HEK293T (cell line): ENCODE results near the gene SREBF2.
"Not testable (repeated sequence)": the region's sequence is repeated elsewhere in the genome, so short reads cannot be mapped to it uniquely, and the experiment has no call there.

Experiments used
- CTCF ChIA-PET: fragments of 350-600 bp; formaldehyde crosslinking; extraction: SDS; loops from one replicate; lab custom pipeline; 2021; ENCODE audit warnings: antibody characterized with exemption, inconsistent platforms; lab: Yijun Ruan, JAX
- POLR2A ChIA-PET: fragments of 350-600 bp; formaldehyde crosslinking; extraction: SDS; loops from one replicate; lab custom pipeline; 2020; ENCODE audit warnings: antibody characterized with exemption, inconsistent platforms; lab: Yijun Ruan, JAX
- DNase-seq: peaks from one replicate; pipeline ENCODE4 v3.0.0; 2012; ENCODE audit warnings: mixed read lengths; ENCODE audit errors: extremely low spot score
- ARNT ChIP-seq: fragments of 450-650 bp; IDR thresholded peaks from 2 replicates; pipeline ENCODE4 v1.6.1; 2017; ENCODE audit warnings: mild to moderate bottlenecking
- BHLHE40 ChIP-seq: fragments of 450-650 bp; IDR thresholded peaks from 2 replicates; pipeline ENCODE4 v1.6.1; 2016; ENCODE audit warnings: mild to moderate bottlenecking, moderate library complexity, borderline replicate concordance
- CTBP1 ChIP-seq: fragments of 450-650 bp; IDR thresholded peaks from 2 replicates; pipeline ENCODE4 v1.6.1; 2016; ENCODE audit warnings: borderline replicate concordance
- ELF4 ChIP-seq: fragments of 450-650 bp; IDR thresholded peaks from 2 replicates; pipeline ENCODE4 v1.6.1; 2017; ENCODE audit warnings: antibody characterized with exemption
- FOXA1 ChIP-seq: fragments of 450-650 bp; IDR thresholded peaks from 2 replicates; pipeline ENCODE4 v1.6.1; 2016; ENCODE audit warnings: mild to moderate bottlenecking
- FOXK2 ChIP-seq: fragments of 450-650 bp; IDR thresholded peaks from 2 replicates; pipeline ENCODE4 v1.6.1; 2016; ENCODE audit warnings: mild to moderate bottlenecking
- FOXM1 ChIP-seq: fragments of 450-650 bp; IDR thresholded peaks from 2 replicates; pipeline ENCODE4 v1.6.1; 2017; ENCODE audit warnings: mild to moderate bottlenecking, borderline replicate concordance
- HDGF ChIP-seq: fragments of 450-650 bp; IDR thresholded peaks from 2 replicates; pipeline ENCODE4 v1.6.1; 2017; ENCODE audit warnings: antibody characterized with exemption, borderline replicate concordance
- L3MBTL2 ChIP-seq: fragments of 450-650 bp; conservative IDR thresholded peaks from 2 replicates; pipeline ENCODE4 v1.6.1; 2016; ENCODE audit warnings: mild to moderate bottlenecking
- LEF1 ChIP-seq: fragments of 450-650 bp; IDR thresholded peaks from 2 replicates; pipeline ENCODE4 v1.6.1; 2017; ENCODE audit warnings: mild to moderate bottlenecking, borderline replicate concordance
- NFRKB ChIP-seq: fragments of 450-650 bp; IDR thresholded peaks from 2 replicates; pipeline ENCODE4 v1.6.1; 2016; ENCODE audit warnings: mild to moderate bottlenecking, moderate library complexity
- SP1 ChIP-seq: fragments of 450-650 bp; IDR thresholded peaks from 2 replicates; pipeline ENCODE4 v1.6.1; 2017
- SUZ12 ChIP-seq: fragments of 450-650 bp; IDR thresholded peaks from 2 replicates; pipeline ENCODE4 v1.6.1; 2016; ENCODE audit warnings: mild to moderate bottlenecking
- TARDBP ChIP-seq: fragments of 450-650 bp; IDR thresholded peaks from 2 replicates; pipeline ENCODE4 v1.6.1; 2016
- ZNF384 ChIP-seq: fragments of 450-650 bp; IDR thresholded peaks from 2 replicates; pipeline ENCODE4 v1.6.1; 2016
- TF ChIP-seq, protein P1 (sequence below): fragments of 450-650 bp; IDR thresholded peaks from 2 replicates; pipeline ENCODE4 v1.6.1; 2016

The SREBF2 gene

DNA sequence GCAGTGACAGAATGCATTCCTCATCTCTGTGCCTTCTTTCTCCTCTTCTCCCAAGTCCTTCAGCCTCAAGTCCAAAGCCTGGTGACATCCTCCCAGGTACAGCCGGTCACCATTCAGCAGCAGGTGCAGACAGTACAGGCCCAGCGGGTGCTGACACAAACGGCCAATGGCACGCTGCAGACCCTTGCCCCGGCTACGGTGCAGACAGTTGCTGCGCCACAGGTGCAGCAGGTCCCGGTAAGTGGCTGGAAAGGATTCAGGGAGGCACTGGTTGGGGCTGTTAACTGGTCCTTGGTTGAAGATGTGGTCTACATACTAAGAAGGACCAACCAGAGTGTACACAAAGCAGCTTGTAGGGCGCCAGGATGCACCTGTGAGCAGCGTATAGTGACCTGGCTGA, 35.7 kb downstream of the SREBF2 start:
- POLR2A ChIA-PET, result no interaction called here
- no peak for DNase-seq
- TF ChIP-seq FOXK2, result no peak
- no peak for TF ChIP-seq ARNT
- no peak for TF ChIP-seq TARDBP
- TF ChIP-seq NFRKB, result no peak
- no peak for TF ChIP-seq HDGF
- TF ChIP-seq LEF1, result no peak
- TF ChIP-seq FOXM1, result no peak
- no peak for TF ChIP-seq ELF4
- TF ChIP-seq SP1, result no peak
- TF ChIP-seq SUZ12, result no peak
- TF ChIP-seq, protein P1, sequence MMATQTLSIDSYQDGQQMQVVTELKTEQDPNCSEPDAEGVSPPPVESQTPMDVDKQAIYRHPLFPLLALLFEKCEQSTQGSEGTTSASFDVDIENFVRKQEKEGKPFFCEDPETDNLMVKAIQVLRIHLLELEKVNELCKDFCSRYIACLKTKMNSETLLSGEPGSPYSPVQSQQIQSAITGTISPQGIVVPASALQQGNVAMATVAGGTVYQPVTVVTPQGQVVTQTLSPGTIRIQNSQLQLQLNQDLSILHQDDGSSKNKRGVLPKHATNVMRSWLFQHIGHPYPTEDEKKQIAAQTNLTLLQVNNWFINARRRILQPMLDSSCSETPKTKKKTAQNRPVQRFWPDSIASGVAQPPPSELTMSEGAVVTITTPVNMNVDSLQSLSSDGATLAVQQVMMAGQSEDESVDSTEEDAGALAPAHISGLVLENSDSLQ, result no peak
- TF ChIP-seq BHLHE40, result no peak
- CTCF ChIA-PET, result no interaction called here

DNA sequence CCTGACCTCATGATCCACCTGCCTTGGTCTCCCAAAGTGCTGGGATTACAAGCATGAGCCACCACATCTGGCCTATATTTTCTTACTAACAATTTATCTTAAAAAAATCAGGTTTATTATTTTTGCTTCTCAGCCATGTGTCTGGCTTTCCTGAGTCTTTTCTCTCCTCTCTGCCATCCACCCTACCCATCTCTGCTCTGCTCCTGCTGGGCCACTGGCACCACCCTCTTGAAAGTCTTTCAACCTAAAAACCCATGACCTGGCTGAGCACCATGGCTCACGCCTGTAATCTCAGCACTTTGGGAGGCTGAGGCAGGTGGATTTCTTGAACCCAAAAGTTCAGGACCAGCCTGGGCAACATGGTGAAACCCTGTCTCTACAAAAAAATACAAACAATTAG, 37.2 kb downstream of the SREBF2 start:
- POLR2A ChIA-PET, CTCF ChIA-PET, DNase-seq: not testable (repeated sequence)

DNA sequence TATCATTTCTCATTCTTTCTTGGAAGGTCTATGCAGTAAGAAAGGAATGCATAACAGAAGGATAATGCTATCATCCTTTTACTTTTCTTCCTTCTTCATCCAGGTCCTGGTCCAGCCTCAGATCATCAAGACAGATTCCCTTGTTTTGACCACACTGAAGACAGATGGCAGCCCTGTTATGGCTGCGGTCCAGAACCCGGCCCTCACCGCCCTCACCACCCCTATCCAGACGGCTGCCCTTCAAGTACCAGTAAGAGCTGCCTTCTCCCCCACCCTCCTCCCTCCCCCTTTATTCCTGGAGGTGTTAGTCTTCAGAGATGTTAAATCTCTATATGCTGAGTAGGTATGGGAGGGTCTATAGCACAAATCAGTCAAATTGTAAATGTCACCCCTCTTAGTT, 37.9 kb downstream of the SREBF2 start:
- ChIA-PET CTCF (no interaction called here), POLR2A (no interaction called here)
- no peak for TF ChIP-seq FOXA1
- TF ChIP-seq HDGF, result no peak
- TF ChIP-seq FOXM1, result no peak
- TF ChIP-seq L3MBTL2, result no peak
- TF ChIP-seq SP1, result no peak
- TF ChIP-seq BHLHE40, result no peak
- no peak for TF ChIP-seq LEF1
- TF ChIP-seq ARNT, result no peak
- no peak for TF ChIP-seq TARDBP
- no peak for TF ChIP-seq ELF4
- TF ChIP-seq ZNF384, result no peak
- no peak for TF ChIP-seq NFRKB
- no peak for TF ChIP-seq CTBP1
- TF ChIP-seq FOXK2, result no peak
- TF ChIP-seq, protein P1, result no peak
- no peak for TF ChIP-seq SUZ12

DNA sequence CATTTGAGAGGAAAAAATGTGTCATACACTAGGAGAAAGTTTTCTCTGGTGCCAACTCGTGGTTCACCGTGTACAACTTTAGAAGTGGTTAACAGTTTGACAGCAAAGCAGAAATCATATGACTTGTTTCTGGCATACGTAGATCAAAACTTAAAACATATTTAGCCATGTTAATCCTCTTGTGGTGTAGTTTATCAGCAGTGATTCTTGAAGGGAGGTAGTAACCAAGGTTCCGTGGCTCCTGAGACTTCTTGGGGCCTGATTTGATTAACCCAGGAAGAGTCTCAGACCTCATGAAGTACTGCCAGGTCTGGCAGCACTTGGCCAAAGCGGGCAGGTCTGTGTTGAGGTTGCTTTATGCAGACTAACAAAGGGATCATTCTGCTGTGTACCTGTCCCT, 40.5 kb downstream of the SREBF2 start:
- POLR2A ChIA-PET, result no interaction called here
- CTCF ChIA-PET, result no interaction called here
- TF ChIP-seq NFRKB (no peak), SUZ12 (no peak), HDGF (no peak), BHLHE40 (no peak), CTBP1 (no peak), ZNF384 (no peak), FOXK2 (no peak)
- DNase-seq, result no peak

More for the DNA sequence above, 37.9 kb downstream of the SREBF2 start:
- no peak for DNase-seq

DNA sequence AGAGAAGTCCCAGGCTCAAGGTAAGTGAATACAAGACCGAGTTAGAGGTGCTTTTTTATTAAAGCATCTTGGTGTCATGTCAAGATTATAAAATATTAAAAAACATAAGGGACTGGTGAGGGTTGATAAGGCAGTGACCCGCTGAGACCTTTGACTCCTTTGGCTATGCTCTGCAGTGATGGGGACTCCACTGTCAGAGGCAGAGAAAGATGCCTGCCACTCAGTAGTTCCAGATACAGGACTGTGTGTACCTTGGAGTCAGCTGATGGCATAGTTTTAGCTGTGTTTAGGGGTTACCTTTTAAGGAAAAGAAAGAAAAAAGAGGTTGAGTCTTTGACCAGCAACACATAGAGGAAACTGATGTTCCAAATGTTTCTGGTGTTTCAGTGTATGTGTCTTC, 41.2 kb downstream of the SREBF2 start:
- POLR2A ChIA-PET, result no interaction called here
- CTCF ChIA-PET, result no interaction called here
- no peak for DNase-seq
- TF ChIP-seq CTBP1, result no peak
- no peak for TF ChIP-seq ELF4
- no peak for TF ChIP-seq FOXM1
- TF ChIP-seq HDGF, result no peak
- TF ChIP-seq, protein P1, result no peak
- TF ChIP-seq NFRKB, result no peak
- TF ChIP-seq LEF1, result no peak
- no peak for TF ChIP-seq ARNT
- no peak for TF ChIP-seq L3MBTL2
- TF ChIP-seq FOXK2, result no peak
- no peak for TF ChIP-seq FOXA1
- TF ChIP-seq SP1, result no peak
- TF ChIP-seq ZNF384, result no peak

DNA sequence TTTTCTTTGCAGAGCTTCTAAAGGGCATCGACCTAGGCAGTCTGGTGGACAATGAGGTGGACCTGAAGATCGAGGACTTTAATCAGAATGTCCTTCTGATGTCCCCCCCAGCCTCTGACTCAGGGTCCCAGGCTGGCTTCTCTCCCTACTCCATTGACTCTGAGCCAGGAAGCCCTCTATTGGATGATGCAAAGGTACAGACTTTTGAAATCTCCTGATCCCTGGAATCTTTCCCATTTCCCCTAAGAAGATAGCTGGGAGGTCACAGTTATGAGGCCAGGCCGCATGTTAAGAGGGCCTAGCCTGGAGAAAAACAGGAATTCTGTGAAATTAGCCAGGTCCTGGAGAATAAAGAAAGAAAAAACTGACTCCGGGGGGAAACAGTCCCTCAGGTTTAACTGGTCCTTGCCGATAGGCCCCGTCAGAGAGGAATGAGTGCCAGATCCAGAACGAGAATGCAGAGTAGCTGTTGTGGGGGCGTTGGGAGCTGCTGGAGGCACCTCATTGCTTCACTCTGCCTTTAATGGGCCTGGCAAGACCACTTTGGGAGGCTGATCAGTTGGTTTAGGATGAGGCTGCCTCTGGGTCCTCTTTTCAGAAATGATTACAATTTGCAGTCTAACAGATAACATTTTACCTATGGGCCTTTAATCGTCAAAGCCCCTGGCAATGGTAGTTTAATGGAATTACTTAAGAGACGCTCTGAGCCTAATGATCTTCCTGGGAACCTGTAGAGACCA, 42.8 kb downstream of the SREBF2 start:
- TF ChIP-seq BHLHE40 (no peak), NFRKB (no peak), FOXM1 (no peak), L3MBTL2 (no peak), ZNF384 (no peak), ELF4 (no peak), LEF1 (no peak), FOXK2 (no peak), ARNT (no peak), FOXA1 (no peak), SUZ12 (no peak)
- TF ChIP-seq, protein P1, result no peak
- ChIA-PET POLR2A (no interaction called here), CTCF (interaction anchor here (0.7 to 0.8 kb wide), 2 partner anchors 13 to 1452 kb away, joined by 3 to 4 read pairs; no protein-coding TSS in a partner anchor)
- DNase-seq, result no peak
